HG03457 (cell line): ENCODE results near the gene ANO7.

Source experiments
- ATAC-seq: cut with Tn5 transposase; IDR thresholded peaks from one replicate; pipeline ENCODE4 v1.9.1; 2021; ENCODE audit warnings: moderate number of reproducible peaks; ENCODE audit not compliant: unreplicated experiment

The ANO7 gene

DNA sequence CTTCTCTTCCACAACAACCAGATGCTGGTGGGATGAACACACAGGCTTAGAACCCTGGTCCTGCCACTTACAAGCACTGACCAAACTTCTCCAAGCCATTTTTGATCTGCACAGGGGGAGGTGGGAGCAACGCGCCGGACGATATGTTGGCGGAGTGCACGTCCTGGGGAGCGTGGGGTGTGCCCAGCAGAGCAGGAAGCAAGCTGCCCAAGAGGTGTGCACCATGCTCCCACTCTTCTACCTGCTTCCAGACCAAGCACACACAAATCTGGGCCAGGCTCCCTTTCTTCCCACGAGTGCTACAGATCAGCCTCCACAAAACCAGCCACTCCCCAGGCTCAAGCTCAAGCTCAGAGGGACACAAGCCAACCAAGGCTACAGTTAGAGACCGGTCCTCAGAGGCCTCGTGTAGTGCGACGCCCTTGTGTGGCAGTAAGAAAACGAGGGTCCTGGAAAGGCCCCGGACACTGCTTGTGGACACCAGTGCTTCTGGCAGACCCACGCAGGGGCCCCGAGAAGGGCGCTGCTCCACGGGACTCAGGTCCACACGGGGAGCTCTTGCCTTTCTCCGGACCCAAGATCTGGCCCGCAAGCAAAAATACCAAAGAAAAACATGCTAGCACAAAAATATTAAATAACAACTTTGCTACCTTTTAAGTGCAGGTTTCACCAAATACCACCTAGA, 52.0 kb downstream of the ANO7 start:
- ATAC-seq, result no peak

DNA sequence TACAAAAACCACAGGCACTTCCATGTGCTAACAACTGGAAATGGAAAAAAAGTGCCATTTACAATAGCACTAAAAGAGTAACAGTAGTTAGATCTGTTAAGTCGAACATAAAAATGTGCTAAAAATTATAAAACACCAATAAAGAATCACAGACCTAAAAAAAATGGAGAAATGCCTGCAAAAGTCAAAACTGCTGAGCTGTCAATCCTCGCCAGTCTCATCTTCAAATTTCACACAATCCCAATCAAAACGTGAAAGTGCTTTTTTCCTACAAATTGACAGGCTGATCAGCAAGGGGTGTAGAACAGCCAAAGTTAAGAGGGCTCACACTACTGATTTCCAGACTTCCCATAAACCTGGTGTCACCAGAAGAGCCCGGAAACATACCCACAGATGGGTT, 53.2 kb downstream of the ANO7 start:
- no peak for ATAC-seq

GRCh38 chr2:241242306-241242705, 53.8 kb downstream of the ANO7 start:
- no peak for ATAC-seq

- ATAC-seq, result no peak
Measured at GRCh38 chr2:241244368-241244767, 55.9 kb downstream of the ANO7 start.

DNA sequence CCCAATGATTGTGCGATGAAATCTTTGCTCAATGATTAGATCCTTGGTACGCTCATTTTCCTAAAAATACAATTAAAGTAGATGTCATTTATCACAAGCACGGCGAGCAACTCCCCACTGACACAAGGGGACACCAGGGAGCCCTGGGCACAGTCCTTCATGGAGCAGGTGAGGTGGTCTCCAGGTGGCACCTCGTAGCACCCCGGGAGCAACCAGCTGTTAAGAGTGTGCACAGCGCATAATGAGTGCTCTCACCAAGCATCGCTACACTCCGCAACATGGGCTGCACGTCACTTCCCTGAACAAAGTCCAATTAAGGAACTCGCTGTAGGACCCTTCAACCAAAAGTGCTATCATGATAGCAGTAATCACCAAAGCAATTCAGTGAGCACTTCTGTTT, 59.8 kb downstream of the ANO7 start:
- ATAC-seq, result no peak

DNA sequence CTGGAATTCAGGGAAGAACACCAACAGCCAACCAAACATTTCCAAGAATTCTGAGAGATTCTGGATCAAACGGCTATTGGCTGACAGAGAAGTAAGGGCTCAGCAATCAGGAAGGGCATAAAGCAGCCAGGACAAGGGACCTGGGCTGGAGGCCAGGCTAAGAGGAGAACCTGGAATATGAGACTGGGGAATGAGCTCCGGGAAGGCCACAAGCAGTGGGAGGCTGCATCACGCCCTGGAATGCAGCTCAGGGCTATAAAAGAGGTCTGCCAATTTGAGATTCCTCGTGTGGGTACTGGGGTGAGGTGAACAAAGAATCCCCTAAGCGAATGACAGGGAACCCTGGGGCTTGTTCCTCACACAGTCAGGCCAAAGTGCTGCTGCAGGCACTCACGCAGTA, 60.4 kb downstream of the ANO7 start:
- ATAC-seq, result no peak

GRCh38 chr2:241249654-241250053, 61.2 kb downstream of the ANO7 start:
- no peak for ATAC-seq

DNA sequence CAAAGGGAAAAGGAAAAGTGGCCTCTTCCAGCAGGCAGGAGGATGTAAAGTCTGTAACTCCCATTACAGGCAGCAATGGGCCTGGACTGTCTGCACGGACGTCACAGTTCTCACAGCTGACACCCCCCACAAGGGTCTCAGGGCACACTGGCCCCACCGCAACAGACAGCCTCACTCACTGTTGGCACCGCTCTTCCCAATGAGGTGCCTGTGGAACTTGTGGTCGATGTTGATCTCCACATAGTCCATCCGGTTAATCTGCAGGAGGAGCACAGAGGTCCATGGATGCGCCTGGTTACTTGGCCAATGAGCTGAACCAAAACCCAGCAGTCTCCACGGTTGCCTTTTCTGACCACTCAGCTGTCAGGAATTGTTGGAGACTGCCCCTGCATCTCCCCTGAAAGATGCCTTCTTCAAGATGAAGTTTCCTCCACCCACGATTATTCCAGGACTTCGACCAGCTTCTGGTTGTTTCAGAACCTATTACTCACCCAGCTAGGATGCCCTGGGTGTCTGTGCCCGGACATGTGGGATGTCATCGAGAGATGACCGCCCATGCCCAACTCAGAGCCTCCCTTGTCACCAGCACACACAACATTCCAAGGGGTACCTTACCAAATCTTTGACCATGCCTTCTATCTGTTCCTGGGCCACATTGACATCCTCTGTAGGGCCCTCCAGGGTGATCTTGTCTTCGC, 64.5 kb downstream of the ANO7 start:
- ATAC-seq, result no peak

GRCh38 chr2:241254904-241255351, 66.5 kb downstream of the ANO7 start:
- no peak for ATAC-seq

GRCh38 chr2:241255542-241256167, 67.2 kb downstream of the ANO7 start:
- no peak for ATAC-seq

DNA sequence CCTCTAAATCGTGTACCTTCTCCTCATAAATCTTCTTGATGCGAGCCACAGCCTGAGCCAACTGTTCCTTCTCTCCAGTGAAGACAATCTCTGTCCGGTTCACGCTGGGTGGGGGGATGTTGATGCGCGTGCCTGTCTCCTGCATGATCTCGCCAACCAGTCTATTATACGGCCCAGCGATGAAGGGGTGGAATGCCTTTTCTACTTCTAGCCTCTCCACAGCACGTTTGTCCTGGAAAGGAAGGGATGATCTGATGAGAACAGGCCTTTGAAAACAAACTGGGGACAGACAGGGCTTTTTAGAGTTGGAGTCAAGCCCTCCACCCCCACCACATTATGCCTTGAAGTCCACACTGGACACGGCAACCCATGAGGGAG, 67.7 kb downstream of the ANO7 start:
- ATAC-seq, result no peak

DNA sequence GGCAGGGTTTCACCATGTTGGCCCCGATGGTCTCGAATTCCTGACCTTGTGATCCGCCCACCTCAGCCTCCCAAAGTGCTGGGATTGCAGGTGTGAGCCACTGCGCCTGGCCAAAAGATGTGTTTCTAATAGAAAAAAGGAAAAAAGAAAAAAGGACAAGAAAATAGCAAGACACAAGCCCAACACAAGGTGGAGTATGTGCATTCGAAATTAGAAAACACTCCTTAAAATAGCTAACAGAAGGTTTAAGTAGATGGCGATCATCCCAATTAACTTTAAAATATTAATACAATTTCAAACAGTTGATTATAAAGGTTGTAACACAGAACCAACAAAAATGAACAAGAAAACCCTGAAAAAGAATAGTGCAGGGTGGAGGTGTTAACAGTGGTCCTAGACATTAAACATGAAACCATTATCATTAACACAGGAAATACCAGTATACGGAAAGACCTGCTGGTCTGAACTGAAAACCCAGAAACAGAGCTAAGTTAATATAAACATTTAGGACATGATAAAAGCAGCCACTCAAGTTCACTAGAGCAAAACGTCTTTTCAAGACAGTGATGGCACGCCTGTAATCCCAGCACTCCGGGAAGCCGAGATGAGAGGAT, 69.0 kb downstream of the ANO7 start:
- ATAC-seq, result no peak

DNA sequence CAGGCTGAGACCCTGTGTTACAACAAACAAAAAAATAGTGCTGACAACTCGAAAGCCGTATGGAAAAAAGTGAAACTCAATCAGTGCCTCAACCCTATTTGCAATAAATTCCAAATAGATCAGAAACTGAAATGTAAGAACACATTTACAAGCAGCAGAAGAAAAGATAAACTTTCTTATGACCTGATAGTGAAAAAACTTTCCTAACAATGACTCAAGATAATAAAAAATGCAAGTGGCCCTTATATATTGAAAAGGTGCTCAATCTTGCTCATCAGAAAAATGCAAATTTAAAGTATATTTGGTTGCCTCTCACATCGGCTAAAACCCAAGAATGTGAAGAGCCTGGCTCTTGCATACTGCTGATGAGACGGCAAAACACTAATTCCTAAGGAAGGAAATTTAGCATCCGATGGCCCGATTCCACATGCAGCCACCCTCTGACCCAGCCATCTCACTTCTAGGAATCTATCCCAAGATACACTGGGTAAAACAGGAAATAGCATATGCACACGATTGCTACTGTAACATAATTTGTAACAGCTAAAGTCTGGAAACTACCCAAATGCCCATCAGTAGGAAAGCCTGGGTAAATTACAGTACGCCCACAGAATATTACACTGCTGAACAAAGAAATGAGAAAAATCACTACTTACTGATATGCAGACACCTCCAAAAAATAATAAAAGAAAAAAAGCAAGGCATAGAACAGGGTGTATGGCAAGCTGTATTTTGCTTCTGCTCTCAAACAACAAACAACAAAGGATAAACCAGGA, 70.2 kb downstream of the ANO7 start:
- no peak for ATAC-seq

DNA sequence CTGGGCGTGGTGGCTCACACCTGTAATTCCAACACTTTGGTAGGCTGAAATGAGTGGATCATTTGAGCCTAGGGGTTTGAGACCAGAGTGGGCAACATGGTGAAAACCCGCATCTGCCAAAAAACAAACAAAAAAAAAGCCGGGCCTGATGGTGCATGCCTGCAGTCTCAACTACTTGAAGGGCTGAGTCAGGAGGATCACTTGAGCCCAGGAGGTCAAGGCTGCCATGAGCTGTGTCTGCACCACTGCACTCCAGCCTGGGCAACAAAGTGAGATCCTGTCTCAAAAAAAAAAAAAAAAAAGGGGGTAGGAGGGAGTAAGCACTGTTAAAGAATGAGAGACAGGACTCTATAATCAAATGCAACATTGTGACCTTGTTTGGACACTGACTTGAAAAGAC, 72.4 kb downstream of the ANO7 start:
- ATAC-seq, result no peak

DNA sequence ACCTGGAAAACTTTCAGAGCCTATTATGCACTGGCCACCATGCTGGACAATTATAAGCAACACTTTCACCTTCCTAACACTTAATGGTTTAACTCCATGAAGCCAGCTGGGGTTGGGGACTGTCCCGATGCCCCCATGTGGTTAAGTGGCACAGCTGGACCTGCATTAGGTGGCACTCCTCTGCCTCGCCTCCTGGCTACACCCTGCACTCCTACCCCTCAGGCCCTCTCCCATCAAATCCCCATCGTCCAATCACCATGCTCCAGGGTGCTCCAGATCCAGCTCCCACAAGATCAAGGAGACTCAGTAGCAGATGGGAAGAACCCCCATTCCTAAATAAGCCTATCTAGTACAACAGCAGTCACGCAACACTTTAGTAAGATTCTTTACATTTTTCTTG, 73.2 kb downstream of the ANO7 start:
- no peak for ATAC-seq

DNA sequence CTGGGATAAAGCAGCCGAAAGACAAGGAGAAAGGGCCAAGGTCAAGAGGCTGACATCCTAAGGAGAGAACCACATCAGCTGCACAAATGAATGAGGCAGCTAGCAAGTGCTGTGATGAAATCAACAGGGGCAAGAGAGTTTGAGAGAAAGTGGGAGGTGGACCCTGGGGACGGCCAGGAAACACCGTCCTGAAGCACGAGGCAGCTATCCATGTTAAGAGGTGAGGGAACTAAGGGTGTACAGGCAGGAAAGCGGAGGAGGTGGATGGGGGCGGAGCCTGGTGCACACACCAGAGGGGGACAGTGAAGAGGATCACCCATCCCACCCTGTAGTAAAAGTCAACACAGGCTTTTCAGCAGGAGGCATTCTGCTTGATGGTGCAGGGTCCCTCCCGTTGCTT, 74.6 kb downstream of the ANO7 start:
- no peak for ATAC-seq

DNA sequence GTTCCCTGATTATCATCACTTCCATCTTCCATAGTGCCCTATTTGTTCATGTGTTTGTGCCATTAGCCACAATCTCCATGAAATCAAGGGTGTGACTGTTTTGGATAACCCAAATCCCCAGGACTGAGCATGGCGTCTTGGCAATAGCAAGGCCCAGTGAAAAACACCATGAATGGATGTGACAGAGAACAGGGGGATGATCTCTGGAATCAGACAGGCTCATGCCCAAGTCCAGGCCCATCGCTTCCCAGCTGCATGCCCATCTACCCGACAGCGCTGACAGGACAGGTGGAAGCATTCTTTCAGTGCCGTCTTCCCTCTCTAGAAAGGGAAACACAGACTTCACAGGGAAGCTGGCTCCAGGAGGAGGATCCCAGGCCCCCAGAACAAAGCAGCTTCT, 77.0 kb downstream of the ANO7 start:
- no peak for ATAC-seq

DNA sequence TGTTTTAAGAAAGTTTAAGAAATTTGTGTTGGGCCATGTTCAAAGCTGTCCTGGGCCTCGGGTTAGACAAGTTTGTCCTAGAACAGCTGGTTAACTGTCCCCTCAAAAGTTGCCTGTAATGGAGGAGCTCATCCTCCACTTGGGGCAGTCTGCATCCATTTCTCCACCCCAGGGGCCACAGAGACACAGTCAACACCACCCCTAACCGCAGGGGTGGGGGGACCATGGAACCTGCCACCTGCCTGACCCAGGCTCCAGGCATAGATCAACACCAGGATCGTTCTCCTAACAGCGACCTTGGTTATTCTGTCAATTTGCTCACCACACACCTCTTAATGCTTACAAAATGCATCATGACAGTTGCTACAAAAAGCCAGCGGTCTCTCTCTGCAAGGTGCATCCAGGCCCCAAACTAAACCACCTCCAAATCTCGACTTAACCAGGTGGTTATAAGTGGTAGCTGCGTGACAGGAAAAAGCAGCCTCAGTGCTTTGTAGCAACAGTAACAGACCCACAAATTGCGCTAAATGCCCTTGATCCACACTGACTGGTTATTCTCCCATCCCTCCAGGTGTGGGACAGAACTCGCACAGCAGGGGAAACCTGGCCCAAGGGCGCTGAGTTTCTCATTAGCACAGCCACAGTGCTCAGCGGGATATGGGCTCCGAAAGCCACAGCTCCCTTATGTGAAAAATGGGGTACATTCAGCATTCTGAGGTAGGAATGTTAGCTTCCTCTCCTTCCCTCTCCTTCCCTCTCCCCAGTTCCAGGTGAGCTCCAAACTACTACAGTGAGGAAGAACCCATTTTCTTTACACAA, 79.0 kb downstream of the ANO7 start:
- ATAC-seq, result no peak

DNA sequence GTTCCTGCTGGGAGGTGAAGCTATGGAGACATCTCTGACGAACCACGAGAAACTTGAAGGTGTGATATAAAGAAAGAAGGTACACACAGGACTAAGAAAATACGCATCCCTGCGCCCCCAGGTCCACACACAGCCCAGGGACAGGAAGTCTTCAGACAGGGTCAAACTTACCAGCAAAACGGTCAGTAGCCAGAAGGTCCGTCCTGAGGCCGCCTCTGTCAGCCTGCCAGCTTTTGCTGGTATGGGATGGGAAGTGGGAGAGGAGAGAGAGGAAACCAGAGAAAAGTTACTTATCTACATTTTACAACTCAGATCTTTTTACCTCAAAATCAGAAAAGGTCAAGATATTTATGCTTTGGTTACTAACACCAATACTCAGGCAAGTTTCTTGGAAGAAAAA, 79.8 kb downstream of the ANO7 start:
- no peak for ATAC-seq

DNA sequence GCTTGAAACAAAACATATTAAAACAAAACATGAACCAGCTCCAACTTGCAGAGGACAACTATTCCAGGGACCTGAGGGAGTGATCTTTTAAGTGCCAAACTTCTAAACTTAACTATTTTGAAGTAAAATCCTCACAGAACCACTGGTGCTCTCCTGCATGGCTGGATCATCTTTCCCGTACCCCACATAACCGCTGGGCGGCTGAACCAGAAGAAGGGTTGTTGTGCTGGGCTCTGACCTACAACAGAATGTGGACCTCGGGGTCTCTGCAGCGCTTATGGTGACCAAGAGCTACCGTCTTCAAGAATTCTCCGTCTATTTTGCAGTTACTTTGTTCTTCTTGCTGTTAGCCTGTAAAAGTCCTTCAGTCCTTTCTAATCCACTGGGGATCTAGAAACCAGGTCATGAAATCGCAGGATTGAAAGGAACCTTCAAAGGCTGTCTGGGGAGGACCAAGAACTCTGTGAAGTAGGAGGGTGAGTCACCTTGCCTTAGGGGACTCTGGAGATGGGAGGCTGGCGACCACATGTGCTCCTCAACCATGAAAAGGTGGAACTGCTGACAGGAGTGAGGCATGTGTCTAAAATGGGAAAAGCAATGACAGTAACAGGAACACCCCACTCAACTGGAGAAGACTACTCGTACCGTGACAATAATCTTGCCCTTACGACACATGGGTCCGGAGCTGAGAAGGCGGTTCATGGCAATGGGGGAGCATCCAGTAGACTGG, 80.4 kb downstream of the ANO7 start:
- no peak for ATAC-seq
